ENCODE data around the gene GNAS. TPM values are rescaled to one million over a fixed set of nuclear protein-coding genes. Genes with fewer than 3 reads are reported as not detected.
"Not testable (repeated sequence)": the region's sequence is repeated elsewhere in the genome, so short reads cannot be mapped to it uniquely, and the experiment has no call there.

GNAS gene
- total RNA-seq, 1 experiment from 2014 or later = 1,936 TPM

DNA sequence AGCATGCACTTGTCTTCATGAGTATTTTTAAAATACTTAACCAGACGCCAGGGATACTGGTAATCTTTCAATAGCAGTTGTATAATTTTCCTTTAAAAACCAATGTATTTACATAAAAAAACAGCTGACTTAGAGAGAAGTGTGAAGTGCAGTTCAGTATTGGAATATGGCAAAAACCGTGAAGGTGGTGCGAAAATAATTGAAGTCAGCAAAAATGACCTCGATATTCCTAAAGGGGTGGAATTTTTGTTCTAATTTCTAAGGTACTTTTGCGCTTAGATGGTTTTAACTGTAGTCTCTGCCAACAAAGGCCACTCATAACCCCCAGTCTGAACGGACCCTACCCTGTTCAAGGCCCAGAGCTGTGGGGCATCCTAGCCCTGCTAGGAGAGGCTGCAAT is 27.1 kb upstream of the GNAS start:
- Histone ChIP-seq H3K27me3 (replicated peaks; ENCODE audit: control insufficient read depth, insufficient read depth, low read length) (no peaks in the 10 kb centered on the region), H3K4me3 (ENCODE audit: low read depth, low read length) (no peak overlapping the region), H3K4me1 (no peaks in the 10 kb centered on the region), H3K36me3 (ENCODE audit: control insufficient read depth, insufficient read depth, low read length) (no peaks in the 10 kb centered on the region), H3K9me3 (peaks cover 6% of the 10 kb centered on the region)
- no peaks in the 10 kb centered on the region for H3K9me3 Mint-ChIP-seq (ENCODE audit: unreplicated experiment)
- no peaks in the 10 kb centered on the region for H3K4me1 Mint-ChIP-seq (ENCODE audit: low read depth, unreplicated experiment)
- no peak overlapping the region for H3K4me3 Mint-ChIP-seq (ENCODE audit: unreplicated experiment)
- TF ChIP-seq, protein P1, sequence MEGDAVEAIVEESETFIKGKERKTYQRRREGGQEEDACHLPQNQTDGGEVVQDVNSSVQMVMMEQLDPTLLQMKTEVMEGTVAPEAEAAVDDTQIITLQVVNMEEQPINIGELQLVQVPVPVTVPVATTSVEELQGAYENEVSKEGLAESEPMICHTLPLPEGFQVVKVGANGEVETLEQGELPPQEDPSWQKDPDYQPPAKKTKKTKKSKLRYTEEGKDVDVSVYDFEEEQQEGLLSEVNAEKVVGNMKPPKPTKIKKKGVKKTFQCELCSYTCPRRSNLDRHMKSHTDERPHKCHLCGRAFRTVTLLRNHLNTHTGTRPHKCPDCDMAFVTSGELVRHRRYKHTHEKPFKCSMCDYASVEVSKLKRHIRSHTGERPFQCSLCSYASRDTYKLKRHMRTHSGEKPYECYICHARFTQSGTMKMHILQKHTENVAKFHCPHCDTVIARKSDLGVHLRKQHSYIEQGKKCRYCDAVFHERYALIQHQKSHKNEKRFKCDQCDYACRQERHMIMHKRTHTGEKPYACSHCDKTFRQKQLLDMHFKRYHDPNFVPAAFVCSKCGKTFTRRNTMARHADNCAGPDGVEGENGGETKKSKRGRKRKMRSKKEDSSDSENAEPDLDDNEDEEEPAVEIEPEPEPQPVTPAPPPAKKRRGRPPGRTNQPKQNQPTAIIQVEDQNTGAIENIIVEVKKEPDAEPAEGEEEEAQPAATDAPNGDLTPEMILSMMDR (IDR thresholded peaks at IDR 0.05; ENCODE audit: insufficient read depth in 1 of 2, low read depth in 1 of 2, low read length in 1 of 2, severe bottlenecking in 1 of 2, unreplicated experiment in 1 of 2) = no peak
- intact Hi-C loops (cut with micrococcal nuclease; ENCODE audit: unreplicated experiment) = no loop called here
- ChIA-PET CTCF (no interaction called here), POLR2A (interaction anchor here (0.5 kb wide), 1 partner anchor 20 kb away, joined by 6 read pairs; no protein-coding TSS in a partner anchor)
- no TSS peak for BruUV-seq (replicated peaks)
- H3K27ac Mint-ChIP-seq (ENCODE audit: unreplicated experiment) = no peak overlapping the region
- no peaks in the 10 kb centered on the region for H3K36me3 Mint-ChIP-seq (ENCODE audit: insufficient read depth, unreplicated experiment)
- H3K27me3 Mint-ChIP-seq (ENCODE audit: insufficient read depth, unreplicated experiment) = peaks cover 10% of the 10 kb centered on the region
- no peak for DNase-seq

DNA sequence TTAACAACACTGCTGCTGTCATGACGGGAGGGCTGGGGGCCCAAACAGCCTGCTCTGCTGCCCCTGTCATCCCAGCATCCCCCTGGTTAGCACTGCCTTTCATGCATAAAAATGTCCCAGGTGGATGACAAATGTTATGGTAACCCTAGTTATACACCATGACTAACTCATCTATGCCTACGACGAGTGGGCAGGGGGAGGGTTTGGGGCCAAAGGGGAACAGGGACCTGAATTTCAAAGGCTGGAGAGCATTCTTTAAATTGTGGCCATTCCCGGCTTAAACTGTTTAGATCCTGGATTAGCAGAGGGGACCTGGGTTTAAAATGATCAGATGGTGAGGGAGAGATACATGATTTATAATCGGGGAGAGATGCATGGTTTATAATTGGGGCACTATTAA is 26.2 kb upstream of the GNAS start:
- H3K9me3 ChIP-seq = no peaks in the 10 kb centered on the region; the same call in 1 of the 2 replicates
- ChIA-PET POLR2A (no interaction called here), CTCF (no interaction called here)
- H3K27me3 ChIP-seq (replicated peaks; ENCODE audit: control insufficient read depth, insufficient read depth, low read length) = no peaks in the 10 kb centered on the region
- H3K4me3 ChIP-seq (ENCODE audit: low read depth, low read length) = no peak overlapping the region
- no TSS peak for BruUV-seq (replicated peaks)
- Mint-ChIP-seq H3K4me1 (ENCODE audit: low read depth, unreplicated experiment) (no peaks in the 10 kb centered on the region), H3K9me3 (ENCODE audit: unreplicated experiment) (no peaks in the 10 kb centered on the region), H3K36me3 (ENCODE audit: insufficient read depth, unreplicated experiment) (no peaks in the 10 kb centered on the region), H3K27me3 (ENCODE audit: insufficient read depth, unreplicated experiment) (peaks cover 10% of the 10 kb centered on the region), H3K27ac (ENCODE audit: unreplicated experiment) (no peak overlapping the region), H3K4me3 (ENCODE audit: unreplicated experiment) (no peak overlapping the region)
- intact Hi-C loops (cut with micrococcal nuclease; ENCODE audit: unreplicated experiment) = no loop called here
- TF ChIP-seq, protein P1 (IDR thresholded peaks at IDR 0.05; ENCODE audit: insufficient read depth in 1 of 2, low read depth in 1 of 2, low read length in 1 of 2, severe bottlenecking in 1 of 2, unreplicated experiment in 1 of 2) = no peak
- DNase-seq = no peak
- H3K4me1 ChIP-seq = no peaks in the 10 kb centered on the region
- no peaks in the 10 kb centered on the region for H3K36me3 ChIP-seq (ENCODE audit: control insufficient read depth, insufficient read depth, low read length)

DNA sequence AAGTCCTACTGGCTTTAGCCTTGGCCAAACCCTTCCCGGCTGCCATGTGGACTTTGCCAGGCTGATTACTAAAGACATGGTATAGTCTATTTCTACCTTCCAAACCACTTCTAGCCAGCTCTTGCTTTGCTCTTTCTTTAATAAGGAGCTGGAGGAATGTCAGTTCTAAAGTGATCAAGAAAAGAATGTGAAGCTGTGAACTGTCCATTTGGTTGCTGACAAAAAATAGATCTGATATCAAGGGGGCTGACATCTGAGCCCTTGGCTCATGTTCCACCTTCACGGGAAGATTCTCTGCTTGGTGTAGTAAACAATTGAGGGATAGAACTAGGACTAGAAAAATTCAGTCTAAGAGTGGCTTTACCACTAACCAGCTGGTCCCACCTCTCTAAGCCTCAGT is 24.4 kb upstream of the GNAS start:
- Histone ChIP-seq H3K4me1 (no peaks in the 10 kb centered on the region), H3K9me3 (no peaks in the 10 kb centered on the region; the same call in 1 of the 2 replicates), H3K27me3 (replicated peaks; ENCODE audit: control insufficient read depth, insufficient read depth, low read length) (no peaks in the 10 kb centered on the region), H3K4me3 (ENCODE audit: low read depth, low read length) (no peak overlapping the region), H3K36me3 (ENCODE audit: control insufficient read depth, insufficient read depth, low read length) (no peaks in the 10 kb centered on the region)
- no TSS peak for BruUV-seq (replicated peaks)
- intact Hi-C loops (cut with micrococcal nuclease; ENCODE audit: unreplicated experiment) = no loop called here
- ChIA-PET POLR2A (no interaction called here), CTCF (interaction anchor here (0.7 kb wide), 1 partner anchor 407 kb away, joined by 3 read pairs; no protein-coding TSS in a partner anchor)
- H3K4me3 Mint-ChIP-seq (ENCODE audit: unreplicated experiment) = no peak overlapping the region
- H3K27me3 Mint-ChIP-seq (ENCODE audit: insufficient read depth, unreplicated experiment) = peaks cover 18% of the 10 kb centered on the region
- H3K4me1 Mint-ChIP-seq (ENCODE audit: low read depth, unreplicated experiment) = no peaks in the 10 kb centered on the region
- H3K9me3 Mint-ChIP-seq (ENCODE audit: unreplicated experiment) = no peaks in the 10 kb centered on the region
- TF ChIP-seq, protein P1 (IDR thresholded peaks at IDR 0.05; ENCODE audit: insufficient read depth in 1 of 2, low read depth in 1 of 2, low read length in 1 of 2, severe bottlenecking in 1 of 2, unreplicated experiment in 1 of 2) = no peak
- DNase-seq = no peak
- H3K36me3 Mint-ChIP-seq (ENCODE audit: insufficient read depth, unreplicated experiment) = no peaks in the 10 kb centered on the region
- no peak overlapping the region for H3K27ac Mint-ChIP-seq (ENCODE audit: unreplicated experiment)

DNA sequence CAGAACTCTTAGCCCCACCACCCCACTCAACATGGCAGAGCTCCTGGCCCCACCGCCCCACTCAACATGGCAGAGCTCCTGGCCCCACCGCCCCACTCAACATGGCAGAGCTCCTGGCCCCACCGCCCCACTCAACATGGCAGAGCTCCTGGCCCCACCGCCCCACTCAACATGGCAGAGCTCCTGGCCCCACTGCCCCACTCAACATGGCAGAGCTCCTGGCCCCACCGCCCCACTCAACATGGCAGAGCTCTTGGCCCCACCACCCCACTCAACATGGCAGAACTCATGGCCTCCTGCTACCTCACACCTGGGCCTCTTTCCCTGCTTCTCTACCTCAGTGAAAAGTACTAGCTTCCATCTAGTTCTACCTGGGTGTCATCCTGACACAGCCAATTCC is 23.7 kb upstream of the GNAS start:
- CTCF ChIA-PET = interaction anchor here (0.7 to 1.1 kb wide), 5 partner anchors 9 to 408 kb away, joined by 3 to 6 read pairs (median 4); partner anchors contain the start of gene STX16
- intact Hi-C loops (cut with micrococcal nuclease; ENCODE audit: unreplicated experiment); H3K27me3 ChIP-seq (replicated peaks; ENCODE audit: control insufficient read depth, insufficient read depth, low read length); DNase-seq; H3K27ac Mint-ChIP-seq (ENCODE audit: unreplicated experiment); BruUV-seq (replicated peaks); H3K4me1 Mint-ChIP-seq (ENCODE audit: low read depth, unreplicated experiment); H3K4me1 ChIP-seq; H3K36me3 ChIP-seq (ENCODE audit: control insufficient read depth, insufficient read depth, low read length); H3K36me3 Mint-ChIP-seq (ENCODE audit: insufficient read depth, unreplicated experiment); H3K9me3 ChIP-seq; H3K4me3 Mint-ChIP-seq (ENCODE audit: unreplicated experiment); H3K4me3 ChIP-seq (ENCODE audit: low read depth, low read length); POLR2A ChIA-PET; H3K9me3 Mint-ChIP-seq (ENCODE audit: unreplicated experiment): not testable (repeated sequence)
- peaks cover 22% of the 10 kb centered on the region for H3K27me3 Mint-ChIP-seq (ENCODE audit: insufficient read depth, unreplicated experiment)
